HG02852 (cell line): Measurements from ENCODE around the gene RHOA.
A peak's percentile ranks its signal among the peaks of the same experiment; 100 is the strongest.
"Not testable (repeated sequence)": the region's sequence is repeated elsewhere in the genome, so short reads cannot be mapped to it uniquely, and the experiment has no call there.

Experiments used
- ATAC-seq: cut with Tn5 transposase; IDR thresholded peaks from one replicate; pipeline ENCODE4 v1.9.1; 2021; ENCODE audit warnings: mild to moderate bottlenecking, moderate library complexity; ENCODE audit not compliant: unreplicated experiment

RHOA gene

DNA sequence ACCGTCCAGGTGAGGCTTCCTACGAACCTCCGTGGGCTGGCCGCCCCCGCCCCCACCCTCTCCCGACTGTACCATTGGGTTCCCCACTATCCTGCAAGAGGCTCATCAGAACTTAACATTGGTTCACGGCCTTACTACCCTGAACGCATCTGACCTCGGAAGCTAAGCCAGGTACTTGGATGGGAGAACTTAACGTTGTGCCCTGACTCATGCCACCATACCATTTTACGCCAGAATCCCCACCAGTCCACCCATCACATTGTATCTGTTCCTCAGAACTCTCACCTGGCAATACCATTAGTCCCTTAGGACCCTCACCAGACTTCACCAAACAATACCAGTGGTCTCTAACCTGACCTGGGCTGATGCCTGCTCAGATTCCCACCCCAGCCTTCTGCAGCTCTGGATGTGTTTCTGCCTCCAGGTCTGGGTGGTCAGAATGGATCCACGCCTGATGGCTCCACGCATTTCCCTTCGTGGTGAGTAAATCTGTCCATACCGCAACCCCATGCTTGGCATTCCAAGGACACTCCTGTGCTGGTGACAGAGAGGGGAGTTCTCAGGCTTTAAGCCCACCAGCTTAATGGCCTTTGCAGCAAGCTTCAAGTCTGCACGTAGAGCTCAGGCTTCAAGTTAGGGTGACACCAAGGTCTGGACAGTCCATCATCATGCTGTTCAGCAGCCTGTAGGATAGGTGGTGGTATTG is 1.0 kb upstream of the RHOA start:
- ATAC-seq: no peak

DNA sequence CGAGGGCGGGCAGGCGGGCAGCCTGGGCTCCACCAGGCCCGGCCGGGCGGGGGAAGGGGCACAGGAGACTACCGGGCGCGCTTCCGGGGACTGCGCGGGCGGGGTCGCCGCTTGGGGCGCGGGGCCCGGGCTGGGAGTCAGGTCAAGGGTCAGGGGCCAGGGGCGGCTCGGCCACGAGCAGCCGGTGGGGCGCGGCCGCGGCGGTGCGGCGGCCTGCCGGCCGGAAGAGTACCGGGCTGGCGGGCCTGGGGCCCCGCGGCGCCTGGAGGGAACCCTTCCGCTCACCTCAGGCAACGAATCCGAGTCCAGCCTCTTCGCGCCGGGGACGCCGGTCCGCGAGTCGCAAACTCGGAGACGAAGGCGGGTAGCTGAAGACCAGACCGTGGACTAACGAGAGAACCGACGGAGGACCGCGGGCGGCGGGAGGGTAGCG is 225 bp downstream of the RHOA start:
- peak; percentile 21 for ATAC-seq

DNA sequence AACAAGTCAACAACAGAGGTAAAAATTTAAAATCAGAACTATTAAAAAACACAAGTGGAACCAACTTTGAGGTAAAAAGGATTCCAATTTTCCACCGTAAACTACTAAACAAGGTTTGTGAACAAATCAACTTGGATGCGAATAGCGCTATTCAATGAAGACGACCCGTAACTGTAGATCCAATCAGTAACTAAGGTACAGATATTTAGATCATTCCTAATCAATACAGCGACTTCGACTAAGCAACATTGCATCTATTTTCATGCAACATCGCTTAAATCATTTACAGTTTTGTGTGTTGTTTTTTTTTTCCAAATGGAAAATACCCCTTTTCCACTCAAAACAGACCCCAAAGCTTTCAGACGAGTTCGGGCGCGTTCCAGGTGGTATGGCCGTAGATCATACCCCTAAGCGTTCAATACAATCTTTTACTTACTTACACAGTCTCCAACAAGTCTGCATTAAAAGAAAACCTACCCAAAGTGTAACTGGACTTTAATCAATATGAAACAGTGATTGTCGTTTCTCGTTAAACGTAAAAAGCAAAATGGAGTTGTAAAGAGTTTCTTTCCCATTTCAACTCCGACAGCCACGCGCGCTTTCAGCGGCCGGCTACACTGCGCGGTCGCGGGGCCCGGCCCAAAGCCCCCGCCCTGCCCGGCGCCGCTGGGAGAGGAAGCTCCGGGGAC is 786 bp downstream of the RHOA start:
- no peak for ATAC-seq

DNA sequence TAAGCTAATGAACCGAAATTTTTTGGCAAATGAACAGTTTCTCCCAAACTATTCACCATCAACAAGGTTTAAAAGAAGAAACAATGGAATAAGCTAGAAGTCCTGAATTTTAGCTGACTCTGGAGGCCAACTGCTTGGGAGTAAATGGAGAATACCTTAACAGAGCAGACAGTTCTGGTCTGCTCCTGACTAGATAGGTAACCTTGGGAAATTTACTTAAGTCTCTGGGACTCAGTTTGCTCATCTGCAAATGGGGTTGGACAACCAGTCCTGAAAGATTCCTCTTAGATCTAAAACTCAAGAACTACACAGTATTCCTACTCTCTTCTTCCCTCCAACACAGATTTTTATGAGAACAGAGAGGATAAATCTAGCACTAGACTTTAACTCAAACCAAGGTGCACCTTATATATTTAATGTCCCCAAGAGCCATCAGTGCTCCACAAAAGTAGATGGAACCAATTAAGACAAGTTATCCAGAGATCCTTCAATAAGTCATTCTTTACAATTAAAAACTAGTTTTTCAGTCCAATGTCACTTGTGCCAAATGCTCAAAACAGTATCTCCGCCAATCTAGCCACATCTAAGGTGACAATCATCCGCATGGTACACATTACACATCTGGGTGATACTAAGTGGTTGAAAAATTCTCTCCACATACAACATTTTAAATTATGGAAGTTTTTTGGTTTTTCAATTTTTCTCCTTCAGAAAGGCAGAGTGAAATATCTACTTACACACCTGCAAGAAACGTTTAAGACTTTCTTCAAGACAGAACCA is 1.5 kb downstream of the RHOA start:
- no peak for ATAC-seq

- no peak for ATAC-seq
Measured at GRCh38 chr3:49406571-49407565, 4.9 kb downstream of the RHOA start.

- not testable (repeated sequence) for ATAC-seq
Measured at GRCh38 chr3:49405570-49405969, 6.2 kb downstream of the RHOA start.

GRCh38 chr3:49403891-49404290 is 7.9 kb downstream of the RHOA start:
- ATAC-seq: no peak

- ATAC-seq: no peak
Measured at GRCh38 chr3:49401766-49402165, 10.0 kb downstream of the RHOA start.

GRCh38 chr3:49399461-49399860 is 12.3 kb downstream of the RHOA start:
- ATAC-seq: no peak

DNA sequence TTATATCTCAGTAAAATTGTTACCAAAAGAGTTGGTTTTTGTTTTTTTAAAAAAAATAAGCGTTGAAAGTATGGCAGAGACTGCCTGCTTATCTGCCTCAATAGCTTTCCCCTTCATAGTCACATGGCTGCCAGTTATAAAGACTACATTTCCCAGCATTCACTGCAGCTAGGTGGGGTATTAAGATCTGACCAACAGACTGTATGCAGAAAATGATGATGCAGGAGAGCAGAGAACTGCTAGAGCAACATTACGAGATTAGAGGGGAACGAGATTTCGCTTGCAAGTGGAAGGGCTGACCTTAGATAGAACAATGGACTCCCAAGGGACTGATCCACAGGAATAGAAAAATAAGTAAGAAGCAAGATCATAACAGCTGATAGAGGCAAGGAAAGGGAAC is 14.3 kb downstream of the RHOA start:
- no peak for ATAC-seq

DNA sequence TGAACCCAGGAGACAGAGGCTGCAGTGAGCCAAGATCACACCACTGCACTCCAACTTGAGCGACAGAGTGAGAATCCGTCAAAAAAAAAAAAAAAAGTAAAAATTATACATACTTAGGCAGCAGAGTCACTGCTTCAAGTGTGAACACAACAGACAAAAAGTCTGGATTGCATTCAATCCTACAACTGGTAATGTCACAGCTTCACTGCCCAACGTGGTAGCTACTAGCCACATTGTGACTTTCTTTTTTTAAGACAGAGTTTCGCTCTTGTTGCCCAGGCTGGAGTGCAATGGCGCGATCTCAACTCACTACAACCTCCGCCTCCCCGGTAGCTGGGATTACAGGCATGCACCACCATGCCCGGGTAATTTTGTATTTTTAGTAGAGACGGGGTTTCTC is 20.5 kb downstream of the RHOA start:
- not testable (repeated sequence) for ATAC-seq

DNA sequence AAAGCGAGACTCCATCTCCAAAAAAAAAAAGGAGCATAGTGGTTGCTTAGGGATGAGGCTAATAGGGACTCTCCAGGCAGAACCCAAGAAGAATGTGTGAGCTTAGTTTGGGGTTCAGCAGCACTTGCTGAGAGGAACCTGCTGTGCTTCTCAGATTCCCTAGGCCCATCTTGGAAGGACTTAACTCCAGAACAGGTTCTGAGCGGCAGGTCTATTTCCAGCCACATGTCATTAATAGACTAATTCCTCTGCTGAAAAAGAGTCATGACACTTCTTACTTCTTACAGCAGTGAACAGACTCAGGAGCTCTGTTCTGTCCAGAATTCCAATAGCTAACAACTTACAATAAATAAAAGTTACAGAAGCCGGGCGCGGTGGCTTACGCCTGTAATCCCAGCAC is 22.5 kb downstream of the RHOA start:
- ATAC-seq: no peak

DNA sequence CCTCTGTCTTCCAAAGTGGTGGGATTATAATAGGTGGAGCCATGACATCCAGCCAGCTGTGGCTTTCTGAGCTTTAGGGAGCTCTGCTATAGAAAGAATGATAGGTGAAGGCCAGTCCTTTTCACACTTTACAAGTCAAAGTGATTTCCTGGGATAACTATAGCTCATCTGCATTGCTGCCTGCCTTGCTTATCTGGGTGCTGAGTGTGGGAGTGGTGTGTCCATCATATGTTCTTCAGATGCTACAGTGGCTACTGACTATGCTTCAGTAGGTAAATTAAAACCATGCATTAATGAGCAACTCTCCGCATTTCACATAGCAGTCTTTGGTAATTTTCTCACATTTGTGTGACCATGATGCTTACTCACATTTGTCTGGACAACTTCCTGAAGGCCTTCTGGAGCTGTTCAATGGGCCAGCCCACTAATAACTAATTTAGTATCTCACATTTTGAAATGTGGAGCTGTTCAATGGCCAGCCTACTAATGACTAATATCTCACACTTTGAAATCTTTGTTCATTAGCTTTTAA is 23.4 kb downstream of the RHOA start:
- ATAC-seq: no peak

DNA sequence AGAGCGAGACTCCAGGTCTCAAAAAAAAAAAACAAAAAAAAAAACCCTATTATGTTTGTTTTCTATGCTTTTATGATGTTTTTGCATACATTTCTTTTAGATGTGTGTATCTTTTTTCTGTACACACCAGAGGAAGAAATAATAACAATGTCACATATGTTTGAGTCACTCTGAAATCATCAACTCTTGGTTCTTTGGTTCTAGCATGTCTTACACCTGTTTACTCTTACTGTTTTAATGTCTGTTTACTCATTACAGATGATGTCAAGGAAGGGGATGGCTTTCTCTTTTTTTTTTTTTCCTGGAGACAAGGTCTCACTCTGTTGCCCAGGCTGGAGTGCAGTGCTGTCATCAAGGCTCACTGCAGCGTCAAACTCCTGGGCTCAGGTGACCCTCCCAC is 24.1 kb downstream of the RHOA start:
- ATAC-seq: no peak

DNA sequence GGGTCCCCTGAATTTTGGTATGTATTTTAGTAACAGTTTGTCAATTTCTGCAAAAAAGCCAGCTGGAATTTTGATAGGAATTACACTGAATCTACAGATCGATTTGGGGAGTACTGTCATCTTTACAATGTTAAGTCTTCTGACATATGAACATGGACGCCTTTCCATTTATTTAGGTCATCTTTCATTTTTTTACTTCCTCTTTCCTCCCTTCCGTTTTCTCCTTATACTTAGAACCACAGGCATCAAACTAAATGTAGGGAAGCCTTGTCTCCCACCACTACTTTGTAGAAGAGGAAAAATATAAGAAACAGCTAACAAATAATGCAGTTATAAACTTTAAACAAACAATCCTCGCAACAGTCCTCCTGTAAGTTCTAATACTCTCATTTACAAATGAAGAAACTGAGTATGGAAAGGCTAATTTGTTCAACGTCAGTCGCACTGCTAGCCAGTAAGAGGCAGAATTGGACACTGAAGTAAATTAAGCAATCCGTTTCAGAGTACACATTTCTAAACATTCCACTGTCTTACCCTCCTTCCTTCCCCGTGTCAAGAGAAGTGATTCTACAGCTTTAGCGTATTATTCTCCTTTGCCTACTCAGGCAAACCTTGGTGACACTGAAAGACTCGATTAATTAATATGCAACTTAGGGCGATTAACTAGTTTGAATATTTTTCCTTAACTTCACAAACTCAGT is 25.6 kb downstream of the RHOA start:
- ATAC-seq: no peak

- ATAC-seq: no peak
Measured at GRCh38 chr3:49385617-49386016, 26.2 kb downstream of the RHOA start.

DNA sequence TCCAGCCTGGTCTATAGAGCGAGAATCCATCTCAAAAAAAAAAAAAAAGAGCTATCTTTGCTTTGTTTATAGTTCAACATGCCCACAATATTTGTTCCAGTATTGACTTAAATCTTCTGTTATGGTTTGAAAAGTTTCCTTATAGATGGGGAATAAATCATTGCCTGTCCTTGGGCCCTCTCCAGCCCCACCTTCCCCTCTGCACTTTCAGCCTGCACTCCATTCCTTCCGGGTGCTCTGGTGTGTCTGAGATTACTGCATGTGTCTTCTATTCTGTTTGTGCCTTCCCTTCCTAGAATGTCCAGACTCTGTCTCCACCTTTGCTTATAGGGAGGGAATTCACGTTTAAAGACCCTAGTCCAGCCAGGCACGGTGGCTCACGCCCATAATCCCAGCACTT is 28.4 kb downstream of the RHOA start:
- ATAC-seq: no peak

- no peak for ATAC-seq
Measured at GRCh38 chr3:49378249-49378895, 33.4 kb downstream of the RHOA start.

GRCh38 chr3:49377483-49377882 is 34.3 kb downstream of the RHOA start:
- no peak for ATAC-seq
